ENCODE results near the gene SEL1L2. TPM values are rescaled to one million over a fixed set of nuclear protein-coding genes. Genes with fewer than 3 reads are reported as not detected.

SEL1L2 gene
- total RNA-seq, 3 donors from 2014 or later = not detected

DNA sequence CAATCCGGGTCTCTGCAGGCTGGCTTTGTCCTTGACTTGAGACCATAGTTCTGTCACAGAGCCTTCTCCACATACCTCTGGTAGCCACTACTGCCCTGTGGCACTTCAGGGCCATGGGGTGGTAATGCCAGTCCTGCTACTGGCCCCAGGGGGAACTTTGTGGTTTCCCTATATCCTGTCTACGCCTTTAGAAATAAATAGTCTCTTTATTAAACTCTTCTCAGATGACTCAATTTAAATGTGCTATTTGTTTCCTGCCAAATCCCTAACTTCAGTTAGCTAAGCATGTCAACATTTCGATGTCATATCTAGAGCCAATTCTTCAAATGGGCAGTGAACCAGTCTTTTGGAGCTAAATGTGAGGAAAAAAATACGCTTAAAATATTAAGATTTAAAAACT, 60.1 kb downstream of the SEL1L2 start:
- no peaks in the 10 kb centered on the region for H3K9me3 ChIP-seq
- ATAC-seq (no peak), DNase-seq (no peak)
- no peak overlapping the region for H3K4me3 ChIP-seq
- no peak for TF ChIP-seq CTCF (IDR thresholded peaks at IDR 0.05)
- H3K36me3 ChIP-seq (ENCODE audit: low read depth) = no peaks in the 10 kb centered on the region
- intact Hi-C loops (cut with DNase I, micrococcal nuclease) = no loop called here
- H3K4me1 ChIP-seq (ENCODE audit: low read depth) = no peaks in the 10 kb centered on the region

- Histone ChIP-seq H3K4me3 (no peak overlapping the region), H3K36me3 (ENCODE audit: low read depth) (no peaks in the 10 kb centered on the region), H3K9me3 (no peaks in the 10 kb centered on the region), H3K4me1 (ENCODE audit: low read depth) (no peaks in the 10 kb centered on the region)
- no peak for TF ChIP-seq CTCF (IDR thresholded peaks at IDR 0.05)
- ATAC-seq (no peak), DNase-seq (no peak)
- intact Hi-C loops (cut with DNase I, micrococcal nuclease) = no loop called here
Measured at GRCh38 chr20:13929836-13930235, 60.6 kb downstream of the SEL1L2 start.

DNA sequence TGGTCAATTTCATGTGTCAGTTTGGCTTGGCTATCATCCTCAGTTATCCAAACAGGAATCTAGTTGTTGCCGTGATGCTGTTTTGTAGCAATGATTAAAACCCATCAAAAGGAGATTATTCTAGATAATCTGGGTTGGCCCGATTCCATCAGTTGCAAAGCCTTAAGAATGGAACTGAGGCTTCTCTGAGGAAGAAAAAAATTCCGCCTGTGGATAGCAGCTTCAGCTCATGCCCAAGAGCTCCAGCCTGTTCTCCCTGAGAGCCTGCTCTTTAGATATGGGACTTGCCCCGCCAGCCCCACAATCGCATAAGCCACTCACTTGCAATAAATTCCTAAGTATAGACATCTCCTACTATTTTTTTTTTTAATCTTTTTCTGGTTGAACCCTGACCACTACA, 61.5 kb downstream of the SEL1L2 start:
- Histone ChIP-seq H3K4me3 (no peak overlapping the region), H3K9me3 (no peaks in the 10 kb centered on the region), H3K36me3 (ENCODE audit: low read depth) (no peaks in the 10 kb centered on the region), H3K4me1 (ENCODE audit: low read depth) (no peaks in the 10 kb centered on the region)
- DNase-seq (no peak), ATAC-seq (no peak)
- intact Hi-C loops (cut with DNase I, micrococcal nuclease) = no loop called here
- TF ChIP-seq CTCF (IDR thresholded peaks at IDR 0.05) = no peak

DNA sequence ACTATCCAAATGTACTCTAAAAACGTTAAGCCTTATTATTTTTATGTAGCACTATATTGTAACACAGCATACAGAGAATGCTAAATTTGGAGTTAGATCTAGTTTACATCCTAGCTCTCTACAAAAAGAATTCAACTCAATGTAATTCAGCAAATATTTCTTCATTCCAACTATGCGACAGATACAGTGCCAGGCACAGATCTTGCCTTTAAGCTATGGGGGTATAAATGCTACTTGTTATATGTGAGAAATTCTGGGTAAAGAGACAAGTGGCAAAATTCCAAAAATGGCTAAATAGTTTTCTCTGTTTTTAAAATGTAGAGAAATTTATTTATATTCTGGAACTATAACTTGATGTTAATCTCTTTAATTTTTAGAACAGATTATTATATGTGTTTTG, 63.2 kb downstream of the SEL1L2 start:
- Histone ChIP-seq H3K9me3 (no peaks in the 10 kb centered on the region), H3K4me1 (ENCODE audit: low read depth) (no peaks in the 10 kb centered on the region), H3K36me3 (ENCODE audit: low read depth) (no peaks in the 10 kb centered on the region), H3K4me3 (no peak overlapping the region)
- intact Hi-C loops (cut with DNase I, micrococcal nuclease) = no loop called here
- no peak for DNase-seq
- ATAC-seq = no peak
- TF ChIP-seq CTCF (IDR thresholded peaks at IDR 0.05) = no peak

- Histone ChIP-seq H3K9me3 (no peaks in the 10 kb centered on the region), H3K4me1 (ENCODE audit: low read depth) (no peaks in the 10 kb centered on the region), H3K4me3 (no peak overlapping the region), H3K36me3 (ENCODE audit: low read depth) (no peaks in the 10 kb centered on the region)
- no peak for TF ChIP-seq CTCF (IDR thresholded peaks at IDR 0.05)
- DNase-seq (no peak), ATAC-seq (no peak)
- intact Hi-C loops (cut with DNase I, micrococcal nuclease) = no loop called here
Measured at GRCh38 chr20:13922241-13922640, 68.2 kb downstream of the SEL1L2 start.

DNA sequence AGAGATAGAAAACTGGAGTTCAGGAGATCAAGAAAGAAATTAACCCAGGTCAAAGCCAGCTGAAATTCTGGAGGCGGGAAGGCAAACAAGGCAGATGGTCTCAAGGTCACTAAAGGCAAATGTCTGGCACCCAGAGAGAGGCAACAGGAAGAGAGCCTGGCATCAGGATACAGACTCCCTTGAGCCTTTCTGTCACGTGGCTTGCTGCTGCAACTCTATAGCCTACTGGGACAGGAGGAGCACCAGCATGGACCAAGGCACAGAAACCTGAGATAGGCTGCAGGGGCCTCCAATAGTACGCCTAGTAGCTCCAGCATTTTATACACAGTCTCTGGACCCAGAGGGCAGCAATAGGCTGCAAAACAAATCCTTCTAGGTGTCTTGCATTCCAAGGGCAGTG, 75.1 kb downstream of the SEL1L2 start:
- no peak overlapping the region for H3K4me3 ChIP-seq
- H3K36me3 ChIP-seq (ENCODE audit: low read depth) = no peaks in the 10 kb centered on the region
- intact Hi-C loops (cut with DNase I, micrococcal nuclease) = no loop called here
- no peaks in the 10 kb centered on the region for H3K9me3 ChIP-seq
- TF ChIP-seq CTCF (IDR thresholded peaks at IDR 0.05) = no peak
- H3K4me1 ChIP-seq (ENCODE audit: low read depth) = no peaks in the 10 kb centered on the region
- DNase-seq (no peak), ATAC-seq (no peak)

All from mucosa of descending colon (tissue), 3 donors.